H1 (cell line): ENCODE results near the gene FNDC5. TPM values are rescaled to one million over a fixed set of nuclear protein-coding genes. Genes with fewer than 3 reads are reported as not detected.

Source experiments
- BACH1 ChIP-seq: IDR thresholded peaks from 2 replicates; pipeline ENCODE4 v1.6.1; 2012; ENCODE audit warnings: low read length, improper control_type of control experiment
- BCL11A ChIP-seq, 2 experiments: IDR thresholded peaks; one replicate each; pipeline ENCODE4 v1.6.1; 2011; ENCODE audit warnings: low read depth in 2 of 2, low read length in 2 of 2, mild to moderate bottlenecking in 2 of 2
- CBX8 ChIP-seq: fragments of 300-800, 300-1000 bp; sonication (generic); IDR thresholded peaks from 2 replicates; pipeline ENCODE4 v1.7.1; 2016; ENCODE audit warnings: low read depth, low read length, borderline replicate concordance
- CHD2 ChIP-seq: IDR thresholded peaks from 2 replicates; pipeline ENCODE4 v1.6.1; 2012; ENCODE audit warnings: low read length, improper control_type of control experiment
- CTBP2 ChIP-seq: IDR thresholded peaks from 2 replicates; pipeline ENCODE4 v1.7.0; 2011; ENCODE audit warnings: borderline replicate concordance, mild to moderate bottlenecking, moderate library complexity, mixed read lengths, low read length; ENCODE audit not compliant: insufficient read depth, insufficient read length
- FOSL1 ChIP-seq: IDR thresholded peaks from 2 replicates; pipeline ENCODE4 v1.6.1; 2011; ENCODE audit warnings: mild to moderate bottlenecking, low read depth, low read length, moderate library complexity; ENCODE audit not compliant: insufficient read depth
- HDAC6 ChIP-seq: IDR thresholded peaks from one replicate; pipeline ENCODE4 v1.7.1; 2012; ENCODE audit warnings: low read depth, mild to moderate bottlenecking, inconsistent platforms, low read length, moderate library complexity
- RBBP5 ChIP-seq: IDR thresholded peaks from 2 replicates; pipeline ENCODE4 v1.7.1; 2012; ENCODE audit warnings: low read depth, mild to moderate bottlenecking, inconsistent platforms, low read length, moderate library complexity, borderline replicate concordance
- SAP30 ChIP-seq: fragments of 300-600 bp; sonication (generic); IDR thresholded peaks from 2 replicates; pipeline ENCODE4 v1.7.1; 2012; ENCODE audit warnings: low read length, moderate library complexity, mild to moderate bottlenecking, inconsistent platforms; ENCODE audit not compliant: insufficient read depth, insufficient replicate concordance
- SIN3A ChIP-seq, 2 experiments: IDR thresholded peaks in 1 of 2; conservative IDR thresholded peaks in 1 of 2; 2 replicates each; pipeline ENCODE4 v1.6.1; 2011 to 2012; ENCODE audit warnings: low read length in 2 of 2, improper control_type of control experiment in 1 of 2, low read depth in 1 of 2, mild to moderate bottlenecking in 1 of 2
- SP4 ChIP-seq: IDR thresholded peaks from 2 replicates; pipeline ENCODE4 v1.6.1; 2012; ENCODE audit warnings: low read length, inconsistent platforms
- TAF1 ChIP-seq: IDR thresholded peaks from 2 replicates; pipeline ENCODE4 v1.6.1; 2011; ENCODE audit warnings: mild to moderate bottlenecking, low read depth, low read length
- TAF7 ChIP-seq: optimal IDR thresholded peaks from 2 replicates; pipeline ENCODE3; 2011; ENCODE audit warnings: low read depth, mild to moderate bottlenecking, inconsistent platforms, low read length, moderate library complexity, borderline replicate concordance
- polyA plus RNA-seq, 7 experiments: library from polyadenylated mRNA; depleted of rRNA in 3 of 7; stranded (reverse) in 5 of 7; unstranded in 2 of 7; fragments of >200 nt in 5 of 7; fragments of 200-250 nt in 2 of 7; gene quantifications; 1 replicate in 5 of 7; 2 replicates in 1 of 7; 4 replicates in 1 of 7; pipeline versions ENCODE4 v1.2.1 to v1.2.3, GENCODE V29; 2011 to 2013; ENCODE audit warnings: missing spikeins in 2 of 7, mixed read lengths in 2 of 7
- total RNA-seq: library from RNA; stranded (reverse); fragmentation: NEBNext Ultra II Directional; extraction: Animal tissue kit (Norgen Biotek cat#: 25700); gene quantifications from 2 replicates; pipeline ENCODE4 v1.2.1, GENCODE V29; 2021

The FNDC5 gene
- total and polyA plus RNA-seq, 2 of the 8 experiments (the other 6 are each of a cell fraction or from before 2014, with no cell fraction given), result 1.8 to 2.0 TPM

DNA sequence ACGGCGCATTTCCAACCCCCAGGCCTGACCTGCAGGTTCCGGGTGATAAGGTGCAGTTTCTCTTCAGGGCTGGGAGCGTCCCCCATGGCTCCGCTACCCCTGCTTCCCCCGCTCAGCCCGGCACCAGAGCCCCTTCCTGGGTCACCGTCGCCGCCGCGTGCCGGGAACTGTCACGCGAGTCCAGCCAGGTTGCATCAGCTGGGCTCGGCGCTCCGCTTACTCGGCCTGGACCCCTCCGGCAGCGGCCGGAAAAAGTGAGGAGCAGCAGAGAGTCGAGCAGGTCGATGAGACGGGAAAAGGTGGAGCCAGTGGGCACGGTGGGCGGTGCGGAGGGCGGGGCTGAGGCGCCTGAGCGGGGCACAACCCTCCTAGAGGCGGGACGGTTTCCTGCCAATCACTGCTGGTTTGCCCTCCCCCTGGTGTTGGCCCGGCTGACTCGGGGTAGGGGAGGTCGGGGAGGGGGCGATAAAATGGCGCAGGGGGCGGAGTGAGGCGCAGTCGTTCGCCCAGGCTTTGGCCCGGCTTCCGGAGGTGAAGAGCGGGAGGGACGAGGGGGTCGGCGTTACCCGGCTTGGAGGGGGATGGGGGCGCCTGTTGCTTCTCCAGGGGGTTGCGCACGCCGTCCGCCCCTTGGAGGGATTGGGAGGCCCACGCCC lies 53.4 kb downstream of the FNDC5 start, which contains the start of the genes S100PBP and YARS1 (continued):
- TF ChIP-seq TAF1 (peak; percentile 84), CHD2 (peak; percentile 66), SAP30 (peak; percentile 85), CBX8 (no peak), BCL11A (IDR thresholded peaks at IDR 0.05; ENCODE audit: low read depth in 2 of 2, low read length in 2 of 2) (no peak), TAF7 (peak; percentile 95), CTBP2 (no peak), SP4 (peak; percentile 95), SIN3A (conservative IDR thresholded peaks at IDR 0.05 in 1 of 2, IDR thresholded peaks at IDR 0.05 in 1 of 2; ENCODE audit: low read depth in 1 of 2, low read length in 2 of 2) (peak; percentile 99 to 100), FOSL1 (no peak), RBBP5 (peak; percentile 64), BACH1 (0 out of 2 replicates have a peak, but pooled peaks have one; percentile 69), HDAC6 (no peak)
